Uterus (tissue), 2 donors: Measurements from ENCODE around the gene CD40.

Source experiments
- CTCF ChIP-seq, 4 experiments: fragments of 200-600 bp in 2 of 4; fragments of 450-650 bp in 2 of 4; sonication (generic) in 2 of 4; IDR thresholded peaks; one replicate each; pipeline ENCODE4 v1.5.1; 2016 to 2019; ENCODE audit warnings: antibody characterized with exemption in 4 of 4, mild to moderate bottlenecking in 2 of 4, moderate library complexity in 1 of 4
- POLR2A ChIP-seq, 2 donors: fragments of 450-650 bp; IDR thresholded peaks; one replicate each; pipeline ENCODE4 v1.6.1; 2016; ENCODE audit warnings: antibody characterized with exemption in 2 of 2, mild to moderate bottlenecking in 1 of 2, moderate library complexity in 1 of 2

- TF ChIP-seq POLR2A (IDR thresholded peaks at IDR 0.05) = no peak
- no peak for TF ChIP-seq CTCF (IDR thresholded peaks at IDR 0.05)
Measured at GRCh38 chr20:46100988-46101387, 17.1 kb upstream of the CD40 start.
